ENCODE measurements around the gene AIG1. TPM values are rescaled to one million over a fixed set of nuclear protein-coding genes. Genes with fewer than 3 reads are reported as not detected.

AIG1 gene
- polyA plus RNA-seq, 1 donor from 2014 or later, result 23.2 TPM

DNA sequence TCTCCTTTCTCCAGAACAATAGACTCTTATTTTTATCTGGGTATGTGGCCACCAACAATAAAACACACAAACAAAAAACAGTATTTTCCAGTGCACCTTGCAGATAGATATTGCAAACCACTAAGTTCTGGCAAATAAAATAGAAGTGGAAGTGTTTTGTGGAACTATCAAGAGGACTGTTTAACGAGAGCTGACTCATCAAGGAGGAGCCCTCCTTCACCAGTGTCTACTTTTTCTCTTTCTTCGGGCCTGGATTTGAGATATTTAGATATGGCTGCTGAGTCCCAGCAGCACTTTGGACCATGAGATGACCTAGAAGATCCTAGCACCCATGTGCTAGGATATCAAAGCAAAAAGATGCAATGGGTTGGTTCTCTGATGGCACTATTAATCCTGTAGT lies 154.7 kb downstream of the AIG1 start:
- no peaks in the 10 kb centered on the region for H3K36me3 ChIP-seq (ENCODE audit: insufficient read depth, low read length)
- H3K9ac ChIP-seq (ENCODE audit: low read length), result no peak overlapping the region
- no peaks in the 10 kb centered on the region for H3F3A ChIP-seq (ENCODE audit: insufficient read depth, low read length, poor library complexity, severe bottlenecking)
- H4K20me1 ChIP-seq (ENCODE audit: insufficient read depth), result no peaks in the 10 kb centered on the region
- H3K4me3 ChIP-seq (ENCODE audit: low read length), result no peak overlapping the region
- no peaks in the 10 kb centered on the region for H3K9me2 ChIP-seq (ENCODE audit: insufficient read depth, low read length)
- H3K27me3 ChIP-seq (ENCODE audit: insufficient read depth, low read depth, low read length), result no peaks in the 10 kb centered on the region
- H3K4me2 ChIP-seq (ENCODE audit: low read length), result no peak overlapping the region
- no peak overlapping the region for H2AFZ ChIP-seq (ENCODE audit: low read depth, low read length)
- H3K79me2 ChIP-seq (replicated peaks; ENCODE audit: insufficient read depth, low read length), result no peaks in the 10 kb centered on the region
- no peak for TF ChIP-seq SMC3 (conservative IDR thresholded peaks at IDR 0.05; ENCODE audit: poor library complexity)
- no peak for TF ChIP-seq POLR2AphosphoS5 (IDR thresholded peaks at IDR 0.05)
- no peak for TF ChIP-seq EP300 (conservative IDR thresholded peaks at IDR 0.05; ENCODE audit: poor library complexity, severe bottlenecking)
- no peak for TF ChIP-seq EZH2 (IDR thresholded peaks at IDR 0.05; ENCODE audit: borderline replicate concordance, insufficient read depth, low read length, poor library complexity, severe bottlenecking)
- no peak for TF ChIP-seq RAD21 (conservative IDR thresholded peaks at IDR 0.05)
- TF ChIP-seq TAF1 (IDR thresholded peaks at IDR 0.05; ENCODE audit: low read depth), result no peak
- TF ChIP-seq, protein P1, sequence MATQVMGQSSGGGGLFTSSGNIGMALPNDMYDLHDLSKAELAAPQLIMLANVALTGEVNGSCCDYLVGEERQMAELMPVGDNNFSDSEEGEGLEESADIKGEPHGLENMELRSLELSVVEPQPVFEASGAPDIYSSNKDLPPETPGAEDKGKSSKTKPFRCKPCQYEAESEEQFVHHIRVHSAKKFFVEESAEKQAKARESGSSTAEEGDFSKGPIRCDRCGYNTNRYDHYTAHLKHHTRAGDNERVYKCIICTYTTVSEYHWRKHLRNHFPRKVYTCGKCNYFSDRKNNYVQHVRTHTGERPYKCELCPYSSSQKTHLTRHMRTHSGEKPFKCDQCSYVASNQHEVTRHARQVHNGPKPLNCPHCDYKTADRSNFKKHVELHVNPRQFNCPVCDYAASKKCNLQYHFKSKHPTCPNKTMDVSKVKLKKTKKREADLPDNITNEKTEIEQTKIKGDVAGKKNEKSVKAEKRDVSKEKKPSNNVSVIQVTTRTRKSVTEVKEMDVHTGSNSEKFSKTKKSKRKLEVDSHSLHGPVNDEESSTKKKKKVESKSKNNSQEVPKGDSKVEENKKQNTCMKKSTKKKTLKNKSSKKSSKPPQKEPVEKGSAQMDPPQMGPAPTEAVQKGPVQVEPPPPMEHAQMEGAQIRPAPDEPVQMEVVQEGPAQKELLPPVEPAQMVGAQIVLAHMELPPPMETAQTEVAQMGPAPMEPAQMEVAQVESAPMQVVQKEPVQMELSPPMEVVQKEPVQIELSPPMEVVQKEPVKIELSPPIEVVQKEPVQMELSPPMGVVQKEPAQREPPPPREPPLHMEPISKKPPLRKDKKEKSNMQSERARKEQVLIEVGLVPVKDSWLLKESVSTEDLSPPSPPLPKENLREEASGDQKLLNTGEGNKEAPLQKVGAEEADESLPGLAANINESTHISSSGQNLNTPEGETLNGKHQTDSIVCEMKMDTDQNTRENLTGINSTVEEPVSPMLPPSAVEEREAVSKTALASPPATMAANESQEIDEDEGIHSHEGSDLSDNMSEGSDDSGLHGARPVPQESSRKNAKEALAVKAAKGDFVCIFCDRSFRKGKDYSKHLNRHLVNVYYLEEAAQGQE (IDR thresholded peaks at IDR 0.05; ENCODE audit: borderline replicate concordance), result no peak
- TF ChIP-seq MXI1 (conservative IDR thresholded peaks at IDR 0.05; ENCODE audit: poor library complexity, severe bottlenecking), result no peak
- TF ChIP-seq, protein P2, sequence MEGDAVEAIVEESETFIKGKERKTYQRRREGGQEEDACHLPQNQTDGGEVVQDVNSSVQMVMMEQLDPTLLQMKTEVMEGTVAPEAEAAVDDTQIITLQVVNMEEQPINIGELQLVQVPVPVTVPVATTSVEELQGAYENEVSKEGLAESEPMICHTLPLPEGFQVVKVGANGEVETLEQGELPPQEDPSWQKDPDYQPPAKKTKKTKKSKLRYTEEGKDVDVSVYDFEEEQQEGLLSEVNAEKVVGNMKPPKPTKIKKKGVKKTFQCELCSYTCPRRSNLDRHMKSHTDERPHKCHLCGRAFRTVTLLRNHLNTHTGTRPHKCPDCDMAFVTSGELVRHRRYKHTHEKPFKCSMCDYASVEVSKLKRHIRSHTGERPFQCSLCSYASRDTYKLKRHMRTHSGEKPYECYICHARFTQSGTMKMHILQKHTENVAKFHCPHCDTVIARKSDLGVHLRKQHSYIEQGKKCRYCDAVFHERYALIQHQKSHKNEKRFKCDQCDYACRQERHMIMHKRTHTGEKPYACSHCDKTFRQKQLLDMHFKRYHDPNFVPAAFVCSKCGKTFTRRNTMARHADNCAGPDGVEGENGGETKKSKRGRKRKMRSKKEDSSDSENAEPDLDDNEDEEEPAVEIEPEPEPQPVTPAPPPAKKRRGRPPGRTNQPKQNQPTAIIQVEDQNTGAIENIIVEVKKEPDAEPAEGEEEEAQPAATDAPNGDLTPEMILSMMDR (IDR thresholded peaks at IDR 0.05; ENCODE audit: poor library complexity, severe bottlenecking), result no peak
- H3K27ac ChIP-seq (ENCODE audit: low read length), result no peak overlapping the region
- H3K9me3 ChIP-seq (ENCODE audit: low read length), result no peaks in the 10 kb centered on the region

DNA sequence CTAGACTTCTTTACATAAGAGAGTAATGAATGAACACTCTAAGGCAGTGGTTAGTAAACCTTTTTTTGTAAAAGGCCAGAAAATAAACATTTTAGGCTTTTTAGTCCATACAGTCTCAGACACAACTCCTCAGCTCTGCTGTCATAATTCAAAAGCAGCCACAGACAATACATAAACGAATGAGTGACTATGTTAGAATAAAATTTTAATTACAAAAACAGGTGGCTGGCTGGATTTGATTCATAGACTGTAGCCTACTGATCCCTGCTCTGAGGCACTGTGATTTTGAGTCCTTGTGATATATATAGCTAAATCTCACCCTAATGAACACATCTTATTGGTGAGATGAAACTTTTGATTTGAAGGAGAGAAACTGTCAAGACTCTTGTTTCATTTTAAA lies 155.1 kb downstream of the AIG1 start:
- no peak overlapping the region for H2AFZ ChIP-seq (ENCODE audit: low read depth, low read length)
- no peak overlapping the region for H3K27ac ChIP-seq (ENCODE audit: low read length)
- H4K20me1 ChIP-seq (ENCODE audit: insufficient read depth), result no peaks in the 10 kb centered on the region
- TF ChIP-seq, protein P2 (IDR thresholded peaks at IDR 0.05; ENCODE audit: poor library complexity, severe bottlenecking), result no peak
- TF ChIP-seq MXI1 (conservative IDR thresholded peaks at IDR 0.05; ENCODE audit: poor library complexity, severe bottlenecking), result no peak
- TF ChIP-seq POLR2AphosphoS5 (IDR thresholded peaks at IDR 0.05), result no peak
- no peak for TF ChIP-seq EP300 (conservative IDR thresholded peaks at IDR 0.05; ENCODE audit: poor library complexity, severe bottlenecking)
- TF ChIP-seq SMC3 (conservative IDR thresholded peaks at IDR 0.05; ENCODE audit: poor library complexity), result no peak
- TF ChIP-seq TAF1 (IDR thresholded peaks at IDR 0.05; ENCODE audit: low read depth), result no peak
- TF ChIP-seq, protein P1 (IDR thresholded peaks at IDR 0.05; ENCODE audit: borderline replicate concordance), result no peak
- TF ChIP-seq RAD21 (conservative IDR thresholded peaks at IDR 0.05), result no peak
- TF ChIP-seq EZH2 (IDR thresholded peaks at IDR 0.05; ENCODE audit: borderline replicate concordance, insufficient read depth, low read length, poor library complexity, severe bottlenecking), result no peak
- H3K36me3 ChIP-seq (ENCODE audit: insufficient read depth, low read length), result no peaks in the 10 kb centered on the region
- H3K9ac ChIP-seq (ENCODE audit: low read length), result no peak overlapping the region
- H3K9me3 ChIP-seq (ENCODE audit: low read length), result no peaks in the 10 kb centered on the region
- H3F3A ChIP-seq (ENCODE audit: insufficient read depth, low read length, poor library complexity, severe bottlenecking), result no peaks in the 10 kb centered on the region
- no peak overlapping the region for H3K4me2 ChIP-seq (ENCODE audit: low read length)
- H3K9me2 ChIP-seq (ENCODE audit: insufficient read depth, low read length), result no peaks in the 10 kb centered on the region
- no peaks in the 10 kb centered on the region for H3K27me3 ChIP-seq (ENCODE audit: insufficient read depth, low read depth, low read length)
- H3K79me2 ChIP-seq (replicated peaks; ENCODE audit: insufficient read depth, low read length), result no peaks in the 10 kb centered on the region
- no peak overlapping the region for H3K4me3 ChIP-seq (ENCODE audit: low read length)
